Measurements from ENCODE around the gene TYROBP.

GRCh38 chr19:35907377-35907745 is 734 bp downstream of the TYROBP start:
- TF ChIP-seq CTCF (IDR thresholded peaks at IDR 0.05; ENCODE audit: borderline replicate concordance, extremely low read depth, low read length, poor library complexity, severe bottlenecking) (no peak), EZH2 (IDR thresholded peaks at IDR 0.05; ENCODE audit: borderline replicate concordance, low read depth, low read length, severe bottlenecking) (no peak)
